ELF-1 (cell line): Measurements from ENCODE around the gene TCTN1.

Experiments used
- DNase-seq: peaks from one replicate; pipeline ENCODE4 v3.0.0-alpha.2; 2016; ENCODE audit warnings: low read depth, low spot score

TCTN1 gene

GRCh38 chr12:110680032-110680431, 66.1 kb downstream of the TCTN1 start:
- no peak for DNase-seq

- DNase-seq: no peak
Observed at GRCh38 chr12:110683888-110684287, 70.0 kb downstream of the TCTN1 start.

GRCh38 chr12:110684312-110684836, 70.4 kb downstream of the TCTN1 start:
- DNase-seq: no peak

GRCh38 chr12:110686294-110686903, 72.5 kb downstream of the TCTN1 start:
- no peak for DNase-seq

- no peak for DNase-seq
Observed at GRCh38 chr12:110687396-110688169, 73.7 kb downstream of the TCTN1 start.

- DNase-seq: peak; percentile 21
Observed at GRCh38 chr12:110688446-110689280, 74.7 kb downstream of the TCTN1 start, which contains the start of gene HVCN1. HVCN1 (minus strand) TSS chr12:110689115; CDS start chr12:110683245, 5,870 bp downstream.

GRCh38 chr12:110689281-110690126, 75.6 kb downstream of the TCTN1 start:
- DNase-seq: peak; percentile 74

GRCh38 chr12:110690127-110690430, 76.2 kb downstream of the TCTN1 start:
- no peak for DNase-seq

GRCh38 chr12:110693731-110694130, 79.8 kb downstream of the TCTN1 start:
- DNase-seq: no peak

- DNase-seq: no peak
Observed at GRCh38 chr12:110694330-110694901, 80.5 kb downstream of the TCTN1 start.

- no peak for DNase-seq
Observed at GRCh38 chr12:110696283-110696682, 82.4 kb downstream of the TCTN1 start.

- DNase-seq: no peak
Observed at GRCh38 chr12:110697236-110697635, 83.3 kb downstream of the TCTN1 start.

- peak; percentile 91 for DNase-seq
Observed at GRCh38 chr12:110698171-110698902, 84.4 kb downstream of the TCTN1 start.
